HEK293T (cell line): ENCODE results near the gene ACOT9.

Source experiments
- BHLHE40 ChIP-seq: fragments of 450-650 bp; IDR thresholded peaks from 2 replicates; pipeline ENCODE4 v1.6.1; 2016; ENCODE audit warnings: mild to moderate bottlenecking, moderate library complexity, borderline replicate concordance
- FOXA1 ChIP-seq: fragments of 450-650 bp; IDR thresholded peaks from 2 replicates; pipeline ENCODE4 v1.6.1; 2016; ENCODE audit warnings: mild to moderate bottlenecking
- FOXK2 ChIP-seq: fragments of 450-650 bp; IDR thresholded peaks from 2 replicates; pipeline ENCODE4 v1.6.1; 2016; ENCODE audit warnings: mild to moderate bottlenecking
- L3MBTL2 ChIP-seq: fragments of 450-650 bp; conservative IDR thresholded peaks from 2 replicates; pipeline ENCODE4 v1.6.1; 2016; ENCODE audit warnings: mild to moderate bottlenecking

- TF ChIP-seq FOXA1 (no peak), FOXK2 (no peak), BHLHE40 (no peak), L3MBTL2 (no peak)
These were observed 70.0 kb downstream of the ACOT9 start for GRCh38 chrX:23673108-23673507.
